Mammary epithelial cell (primary cell): ENCODE data around the gene NOX5.

Source experiments
- EZH2 ChIP-seq: IDR thresholded peaks from 2 replicates; pipeline ENCODE4 v1.6.1; 2012; ENCODE audit warnings: low read length, inconsistent platforms, borderline replicate concordance
- TF ChIP-seq, protein P1 (sequence below), 2 donors: IDR thresholded peaks in 1 of 2; conservative IDR thresholded peaks in 1 of 2; 2 replicates each; pipeline ENCODE4 v1.5.1; 2011 to 2012; ENCODE audit warnings: inconsistent platforms in 2 of 2, low read length in 2 of 2, mild to moderate bottlenecking in 2 of 2, control low read depth in 1 of 2, low read depth in 1 of 2; ENCODE audit not compliant: insufficient read depth in 1 of 2; ENCODE audit errors: extremely low read depth in 1 of 2

DNA sequence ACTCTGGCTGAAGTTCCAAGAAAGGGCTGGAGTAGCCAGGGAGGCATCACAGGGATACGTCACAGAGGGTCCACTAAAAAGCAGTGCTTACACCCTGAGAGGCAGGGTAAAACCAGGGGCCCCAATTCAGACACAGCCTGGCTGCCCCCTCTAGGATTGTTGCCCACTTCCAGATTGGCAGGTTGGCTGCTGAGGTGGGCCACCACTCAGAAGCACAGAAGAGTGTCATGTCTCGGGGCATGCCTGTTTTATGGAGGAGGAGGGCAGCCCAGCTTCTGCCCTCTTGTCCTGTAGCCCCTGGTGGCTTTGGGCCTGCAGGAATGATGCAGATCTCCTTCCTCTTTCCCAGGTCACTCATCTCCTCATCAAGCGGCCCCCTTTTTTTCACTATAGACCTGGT lies 24.0 kb downstream of the NOX5 start:
- TF ChIP-seq, protein P1, sequence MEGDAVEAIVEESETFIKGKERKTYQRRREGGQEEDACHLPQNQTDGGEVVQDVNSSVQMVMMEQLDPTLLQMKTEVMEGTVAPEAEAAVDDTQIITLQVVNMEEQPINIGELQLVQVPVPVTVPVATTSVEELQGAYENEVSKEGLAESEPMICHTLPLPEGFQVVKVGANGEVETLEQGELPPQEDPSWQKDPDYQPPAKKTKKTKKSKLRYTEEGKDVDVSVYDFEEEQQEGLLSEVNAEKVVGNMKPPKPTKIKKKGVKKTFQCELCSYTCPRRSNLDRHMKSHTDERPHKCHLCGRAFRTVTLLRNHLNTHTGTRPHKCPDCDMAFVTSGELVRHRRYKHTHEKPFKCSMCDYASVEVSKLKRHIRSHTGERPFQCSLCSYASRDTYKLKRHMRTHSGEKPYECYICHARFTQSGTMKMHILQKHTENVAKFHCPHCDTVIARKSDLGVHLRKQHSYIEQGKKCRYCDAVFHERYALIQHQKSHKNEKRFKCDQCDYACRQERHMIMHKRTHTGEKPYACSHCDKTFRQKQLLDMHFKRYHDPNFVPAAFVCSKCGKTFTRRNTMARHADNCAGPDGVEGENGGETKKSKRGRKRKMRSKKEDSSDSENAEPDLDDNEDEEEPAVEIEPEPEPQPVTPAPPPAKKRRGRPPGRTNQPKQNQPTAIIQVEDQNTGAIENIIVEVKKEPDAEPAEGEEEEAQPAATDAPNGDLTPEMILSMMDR (conservative IDR thresholded peaks at IDR 0.05 in 1 of 2, IDR thresholded peaks at IDR 0.05 in 1 of 2; ENCODE audit: extremely low read depth in 1 of 2, insufficient read depth in 1 of 2, low read depth in 1 of 2, low read length in 2 of 2): no peak
- no peak for TF ChIP-seq EZH2
